Ishikawa (cell line): ENCODE data around the gene BEAN1.
A peak's percentile ranks its signal among the peaks of the same experiment; 100 is the strongest.

ENCODE experiments used
- CEBPB ChIP-seq: IDR thresholded peaks from 2 replicates; pipeline ENCODE4 v1.6.1; 2012
- CREB1 ChIP-seq: IDR thresholded peaks from 2 replicates; pipeline ENCODE4 v1.6.1; 2012; ENCODE audit warnings: low read depth
- EGR1 ChIP-seq: IDR thresholded peaks from 2 replicates; pipeline ENCODE4 v1.6.1; 2012
- EP300 ChIP-seq: IDR thresholded peaks from 2 replicates; pipeline ENCODE4 v1.6.1; 2012; ENCODE audit warnings: borderline replicate concordance
- FOXM1 ChIP-seq: IDR thresholded peaks from 2 replicates; pipeline ENCODE4 v1.6.1; 2012; ENCODE audit warnings: low read depth, borderline replicate concordance
- MAX ChIP-seq: IDR thresholded peaks from 2 replicates; pipeline ENCODE4 v1.6.1; 2012
- NFIC ChIP-seq: IDR thresholded peaks from 2 replicates; pipeline ENCODE4 v1.6.1; 2012
- RAD21 ChIP-seq: IDR thresholded peaks from 2 replicates; pipeline ENCODE4 v1.6.1; 2012; ENCODE audit warnings: low read depth
- REST ChIP-seq: IDR thresholded peaks from 2 replicates; pipeline ENCODE4 v1.6.1; 2012; ENCODE audit warnings: low read depth, mild to moderate bottlenecking
- TAF1 ChIP-seq: IDR thresholded peaks from 2 replicates; pipeline ENCODE4 v1.6.1; 2012; ENCODE audit warnings: low read depth, mild to moderate bottlenecking
- TCF12 ChIP-seq: IDR thresholded peaks from 2 replicates; pipeline ENCODE4 v1.6.1; 2012; ENCODE audit warnings: low read depth
- TEAD4 ChIP-seq: IDR thresholded peaks from 2 replicates; pipeline ENCODE4 v1.6.1; 2012
- USF1 ChIP-seq: IDR thresholded peaks from 2 replicates; pipeline ENCODE4 v1.6.1; 2012
- YY1 ChIP-seq: IDR thresholded peaks from 2 replicates; pipeline ENCODE4 v1.6.1; 2012; ENCODE audit warnings: low read depth

Gene BEAN1

GRCh38 chr16:66481081-66481942 lies 54.2 kb downstream of the BEAN1 start:
- no peak for TF ChIP-seq TAF1
- no peak for TF ChIP-seq NFIC
- no peak for TF ChIP-seq RAD21
- no peak for TF ChIP-seq FOXM1
- TF ChIP-seq YY1, result no peak
- no peak for TF ChIP-seq REST
- TF ChIP-seq MAX, result no peak
- TF ChIP-seq TEAD4, result no peak
- TF ChIP-seq USF1, result no peak

GRCh38 chr16:66481943-66482390 lies 54.9 kb downstream of the BEAN1 start:
- TF ChIP-seq FOXM1 (no peak), USF1 (no peak), NFIC (no peak)

- TF ChIP-seq CEBPB, result no peak
- TF ChIP-seq TCF12, result no peak
- TF ChIP-seq RAD21, result peak; percentile 96
- no peak for TF ChIP-seq YY1
- no peak for TF ChIP-seq CREB1
- TF ChIP-seq MAX, result no peak
- no peak for TF ChIP-seq EGR1
Observed at GRCh38 chr16:66483689-66484452, 56.8 kb downstream of the BEAN1 start.

- TF ChIP-seq TAF1, result no peak
- TF ChIP-seq USF1, result no peak
- no peak for TF ChIP-seq MAX
- TF ChIP-seq NFIC, result no peak
- no peak for TF ChIP-seq REST
- TF ChIP-seq CEBPB, result no peak
- no peak for TF ChIP-seq TCF12
- TF ChIP-seq EGR1, result no peak
- TF ChIP-seq CREB1, result no peak
- no peak for TF ChIP-seq TEAD4
Observed at GRCh38 chr16:66484453-66485213, 57.5 kb downstream of the BEAN1 start.

GRCh38 chr16:66485376-66485775 lies 58.3 kb downstream of the BEAN1 start:
- TF ChIP-seq EP300, result no peak
- no peak for TF ChIP-seq TAF1
- TF ChIP-seq USF1, result no peak
- TF ChIP-seq YY1, result no peak
- no peak for TF ChIP-seq REST
- TF ChIP-seq CREB1, result no peak
- TF ChIP-seq EGR1, result no peak
- TF ChIP-seq RAD21, result no peak
- no peak for TF ChIP-seq TCF12
